GM06990 (cell line): ENCODE measurements around the gene ANKS3.

Experiments
- DNase-seq: peaks from one replicate; pipeline ENCODE4 v3.0.0-alpha.2; 2011; ENCODE audit not compliant: insufficient read length; ENCODE audit errors: extremely low read depth
- H3K27me3 ChIP-seq: replicated peaks from 2 replicates; pipeline ENCODE4 v1.6.0; 2011; ENCODE audit warnings: low read length; ENCODE audit not compliant: control insufficient read depth, insufficient read depth
- H3K36me3 ChIP-seq: 2 replicates; pipeline ENCODE4 v1.5.1; 2011; ENCODE audit warnings: low read length; ENCODE audit not compliant: control insufficient read depth, insufficient read depth
- H3K4me3 ChIP-seq: replicated peaks from 2 replicates; pipeline ENCODE4 v1.5.1; 2011; ENCODE audit warnings: low read depth, mild to moderate bottlenecking, control low read depth, low read length
- CTCF ChIP-seq: IDR thresholded peaks from 2 replicates; pipeline ENCODE4 v1.5.1; 2011; ENCODE audit warnings: low read length, control low read depth, mild to moderate bottlenecking, inconsistent platforms; ENCODE audit not compliant: insufficient read depth, poor library complexity, severe bottlenecking

ANKS3 gene

GRCh38 chr16:4684763-4685162 lies 49.3 kb downstream of the ANKS3 start:
- Histone ChIP-seq H3K27me3 (no peaks in the 10 kb centered on the region), H3K4me3 (no peak overlapping the region), H3K36me3 (peaks cover 46% of the 10 kb centered on the region)
- DNase-seq, result no peak
- TF ChIP-seq CTCF, result no peak

GRCh38 chr16:4684058-4684715 lies 49.9 kb downstream of the ANKS3 start:
- Histone ChIP-seq H3K36me3 (peaks cover 51% of the 10 kb centered on the region), H3K4me3 (no peak overlapping the region), H3K27me3 (no peaks in the 10 kb centered on the region)
- no peak for TF ChIP-seq CTCF
- DNase-seq, result no peak

GRCh38 chr16:4683255-4684057 lies 50.6 kb downstream of the ANKS3 start:
- no peak for DNase-seq
- Histone ChIP-seq H3K4me3 (no peak overlapping the region), H3K36me3 (peaks cover 50% of the 10 kb centered on the region), H3K27me3 (no peaks in the 10 kb centered on the region)
- no peak for TF ChIP-seq CTCF

GRCh38 chr16:4682616-4683254 lies 51.3 kb downstream of the ANKS3 start:
- Histone ChIP-seq H3K27me3 (no peaks in the 10 kb centered on the region), H3K4me3 (no peak overlapping the region), H3K36me3 (peaks cover 53% of the 10 kb centered on the region)
- TF ChIP-seq CTCF, result no peak
- no peak for DNase-seq

- no peak for TF ChIP-seq CTCF
- H3K36me3 ChIP-seq, result peaks cover 50% of the 10 kb centered on the region
- DNase-seq, result no peak
- no peaks in the 10 kb centered on the region for H3K27me3 ChIP-seq
- H3K4me3 ChIP-seq, result no peak overlapping the region
Measured at GRCh38 chr16:4682084-4682591, 51.9 kb downstream of the ANKS3 start.
